ENCODE results near the gene NRG3.
"Not testable (repeated sequence)": the region's sequence is repeated elsewhere in the genome, so short reads cannot be mapped to it uniquely, and the experiment has no call there.

NRG3 gene

GRCh38 chr10:81961451-81962184 lies 86.6 kb downstream of the NRG3 start:
- DNase-seq (ENCODE audit: low read depth in 3 of 3) = no peak

DNA sequence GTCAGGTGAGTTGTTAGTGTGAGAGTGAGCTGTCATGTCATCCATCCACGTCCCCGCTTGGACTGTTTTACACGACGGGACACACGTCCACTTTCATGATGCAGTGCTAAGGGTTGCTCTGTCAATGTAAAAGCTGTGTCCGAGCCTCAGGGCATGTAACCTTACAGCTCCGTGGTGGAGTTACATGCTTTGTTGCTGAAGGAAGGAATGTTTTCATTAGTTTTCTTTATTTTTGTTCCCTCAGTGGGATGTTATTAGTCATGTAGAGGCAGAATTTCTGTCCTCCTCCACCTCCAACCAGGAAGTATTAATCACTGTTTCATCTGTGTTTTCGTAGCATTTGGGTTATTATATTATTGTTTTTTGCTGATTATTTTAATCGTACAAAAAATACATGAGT lies 88.6 kb downstream of the NRG3 start:
- no peak for DNase-seq (ENCODE audit: low read depth in 3 of 3)

DNA sequence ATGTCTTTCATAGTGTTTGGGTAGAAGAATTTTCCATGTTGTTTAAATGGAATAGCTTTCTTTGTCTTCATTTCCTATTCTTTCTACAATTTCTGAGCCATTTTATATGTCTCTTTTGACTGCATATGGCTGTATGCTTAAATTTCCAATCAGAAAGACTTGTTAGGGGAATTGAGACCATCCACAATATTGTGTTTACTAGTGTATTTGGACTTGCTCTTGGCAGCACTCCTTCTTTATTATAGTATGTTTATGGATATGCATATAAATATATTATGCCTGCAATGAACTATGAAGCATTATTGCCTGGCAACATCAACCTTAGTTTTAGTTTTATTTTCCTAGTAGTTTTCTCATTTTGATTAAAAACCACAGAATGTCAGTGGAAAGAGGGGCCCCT lies 92.7 kb downstream of the NRG3 start:
- no peak for DNase-seq (ENCODE audit: low read depth in 3 of 3)

GRCh38 chr10:81969136-81969535 lies 94.1 kb downstream of the NRG3 start:
- DNase-seq (ENCODE audit: low read depth in 3 of 3) = no peak

GRCh38 chr10:81978238-81978637 lies 103.2 kb downstream of the NRG3 start:
- DNase-seq (ENCODE audit: low read depth in 3 of 3) = no peak

DNA sequence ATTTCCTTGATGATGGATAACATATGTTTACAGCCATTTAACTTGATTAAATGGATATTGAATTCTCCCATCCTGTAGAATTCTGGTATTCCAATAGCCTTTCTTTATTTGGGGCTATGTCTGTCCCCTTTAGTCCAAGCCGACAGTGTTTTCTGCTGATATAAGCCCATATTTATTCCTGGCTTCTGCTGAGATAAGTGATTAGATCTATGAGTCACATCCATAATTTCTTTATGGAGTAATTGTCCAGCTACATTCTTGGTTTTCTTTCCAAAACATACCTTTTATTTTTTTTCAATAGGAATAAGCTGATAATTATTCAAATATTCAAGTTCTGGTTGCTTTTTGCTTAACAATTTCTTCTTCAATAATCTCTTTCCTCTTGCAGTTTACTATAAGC lies 106.7 kb downstream of the NRG3 start:
- no peak for DNase-seq (ENCODE audit: low read depth in 3 of 3)

GRCh38 chr10:81984428-81984827 lies 109.4 kb downstream of the NRG3 start:
- DNase-seq (ENCODE audit: low read depth in 3 of 3) = no peak

- DNase-seq (ENCODE audit: low read depth in 3 of 3) = no peak
Observed at GRCh38 chr10:81995254-81995653, 120.3 kb downstream of the NRG3 start.

GRCh38 chr10:81996927-81997326 lies 121.9 kb downstream of the NRG3 start:
- no peak for DNase-seq (ENCODE audit: low read depth in 3 of 3)

GRCh38 chr10:82020999-82021398 lies 146.0 kb downstream of the NRG3 start:
- DNase-seq (ENCODE audit: low read depth in 3 of 3) = no peak

GRCh38 chr10:82027711-82028110 lies 152.7 kb downstream of the NRG3 start:
- DNase-seq (ENCODE audit: low read depth in 3 of 3) = no peak

- DNase-seq (ENCODE audit: low read depth in 3 of 3) = no peak
Observed at GRCh38 chr10:82037076-82037475, 162.1 kb downstream of the NRG3 start.

DNA sequence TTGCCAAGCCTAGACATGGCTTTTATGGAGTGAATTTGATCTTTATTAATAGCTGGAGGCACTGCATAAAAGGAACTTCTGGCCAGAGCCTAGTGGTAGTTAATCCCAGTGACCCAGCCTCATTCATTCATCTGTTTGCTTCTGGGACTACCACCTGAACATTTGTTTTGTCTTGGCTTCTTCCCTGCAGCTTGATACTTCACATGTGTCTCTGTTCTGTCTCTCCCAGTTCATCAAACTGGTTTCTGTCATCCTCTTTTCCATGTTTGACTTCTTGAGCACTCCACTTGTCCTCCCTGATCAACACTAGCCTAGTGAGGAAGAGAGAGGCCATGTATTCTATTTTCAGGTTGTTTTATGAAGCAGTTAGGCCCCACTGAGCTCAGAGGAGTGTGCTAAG lies 163.6 kb downstream of the NRG3 start:
- no peak for DNase-seq (ENCODE audit: low read depth in 3 of 3)

GRCh38 chr10:82040336-82040735 lies 165.3 kb downstream of the NRG3 start:
- no peak for DNase-seq (ENCODE audit: low read depth in 3 of 3)

GRCh38 chr10:82041018-82041417 lies 166.0 kb downstream of the NRG3 start:
- no peak for DNase-seq (ENCODE audit: low read depth in 3 of 3)

DNA sequence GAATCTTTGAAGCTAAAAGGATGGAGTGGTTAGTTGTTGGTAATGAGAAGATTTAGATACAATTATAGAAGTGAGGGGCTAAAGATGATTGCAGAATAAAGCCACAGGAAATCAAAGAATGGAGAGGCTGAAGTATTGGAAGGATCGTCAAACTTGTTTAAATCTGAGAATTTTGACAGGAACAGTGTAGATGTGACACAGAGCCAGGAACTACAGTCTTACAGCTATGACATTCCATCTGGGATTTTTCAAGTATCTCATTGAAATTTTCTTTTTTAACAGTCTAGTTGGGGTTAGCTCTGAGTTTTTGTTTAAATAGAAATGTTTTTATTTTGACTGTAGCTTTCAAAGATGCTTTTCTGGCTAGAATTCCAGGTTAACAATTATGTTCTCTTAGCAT lies 181.4 kb downstream of the NRG3 start:
- no peak for DNase-seq (ENCODE audit: low read depth in 3 of 3)

DNA sequence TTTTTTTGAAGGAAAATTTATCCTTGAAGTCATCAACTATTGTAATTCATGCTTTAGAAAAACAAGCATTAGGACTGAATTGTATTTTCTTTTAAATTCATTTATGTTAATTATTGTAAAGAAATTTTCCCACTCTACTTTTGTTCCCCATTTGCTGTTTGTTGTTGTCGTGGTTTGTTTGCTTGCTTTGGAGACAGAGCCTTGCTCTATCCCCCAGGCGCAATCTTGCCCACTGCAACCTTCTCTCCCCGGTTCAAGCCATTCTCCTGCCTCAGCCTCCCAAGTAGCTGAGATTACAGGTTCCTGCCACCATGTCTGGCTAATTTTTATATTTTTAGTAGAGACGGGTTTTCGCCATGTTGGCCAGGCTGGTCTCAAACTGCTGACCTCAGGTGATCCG lies 192.2 kb downstream of the NRG3 start:
- DNase-seq (ENCODE audit: low read depth in 3 of 3) = not testable (repeated sequence)

GRCh38 chr10:82068501-82068900 lies 193.5 kb downstream of the NRG3 start:
- no peak for DNase-seq (ENCODE audit: low read depth in 3 of 3)

DNA sequence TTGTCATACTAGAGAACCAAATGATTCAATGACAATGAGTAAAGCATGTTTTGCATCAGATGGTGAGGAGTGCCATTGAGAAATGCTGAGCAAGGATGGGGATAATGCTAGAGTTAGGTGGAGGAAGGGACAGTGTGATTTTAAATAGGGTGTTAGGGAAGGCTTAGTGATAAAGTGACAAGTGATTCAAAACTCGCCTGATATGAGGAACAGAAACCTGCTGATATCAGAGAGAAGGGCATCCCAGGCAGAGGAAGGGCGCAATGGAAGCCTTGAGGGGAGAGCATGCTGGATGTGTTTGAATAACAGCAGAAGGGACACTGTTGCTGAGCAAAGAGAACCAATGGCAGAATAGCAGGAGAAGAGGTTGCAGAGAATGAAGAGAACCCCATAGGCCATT lies 196.2 kb downstream of the NRG3 start:
- DNase-seq (ENCODE audit: low read depth in 3 of 3) = no peak

DNA sequence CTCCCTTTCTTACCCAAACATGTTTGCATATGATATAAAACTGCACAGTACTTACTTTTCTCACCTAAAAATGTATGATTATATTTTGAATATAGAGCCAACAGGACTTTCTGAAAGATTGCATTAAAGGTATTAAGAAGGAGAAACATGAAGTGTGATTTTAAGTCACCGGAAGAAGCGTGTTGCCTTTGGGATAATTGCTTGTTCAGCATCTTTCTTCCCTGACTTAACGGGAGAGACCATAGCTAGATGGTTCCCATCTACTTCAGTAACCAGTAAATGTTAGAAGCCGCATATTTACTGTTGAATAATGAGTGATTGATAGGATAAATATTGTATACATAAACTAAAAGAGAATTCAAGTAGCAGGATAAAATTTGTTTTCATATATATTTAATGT lies 197.1 kb downstream of the NRG3 start:
- no peak for DNase-seq (ENCODE audit: low read depth in 3 of 3)

DNA sequence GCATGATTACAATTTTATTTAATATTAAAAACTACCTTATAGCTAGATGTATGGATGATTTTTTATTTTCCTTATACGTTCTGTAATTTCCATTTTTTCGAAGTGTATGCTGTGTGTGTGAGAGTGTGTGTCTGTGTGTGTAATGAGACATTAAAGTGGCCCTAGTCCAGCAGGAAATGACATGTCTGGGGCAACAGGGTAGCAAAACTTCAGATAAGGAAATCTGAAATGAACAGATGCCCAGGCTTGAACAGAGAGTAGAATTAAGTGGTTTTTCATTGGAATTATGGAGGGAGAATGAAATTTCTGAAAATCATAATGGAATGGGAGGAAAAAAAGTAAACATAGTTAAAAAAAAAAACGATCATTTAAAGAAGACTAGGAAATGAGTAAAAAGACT lies 200.6 kb downstream of the NRG3 start:
- no peak for DNase-seq (ENCODE audit: low read depth in 3 of 3)

DNA sequence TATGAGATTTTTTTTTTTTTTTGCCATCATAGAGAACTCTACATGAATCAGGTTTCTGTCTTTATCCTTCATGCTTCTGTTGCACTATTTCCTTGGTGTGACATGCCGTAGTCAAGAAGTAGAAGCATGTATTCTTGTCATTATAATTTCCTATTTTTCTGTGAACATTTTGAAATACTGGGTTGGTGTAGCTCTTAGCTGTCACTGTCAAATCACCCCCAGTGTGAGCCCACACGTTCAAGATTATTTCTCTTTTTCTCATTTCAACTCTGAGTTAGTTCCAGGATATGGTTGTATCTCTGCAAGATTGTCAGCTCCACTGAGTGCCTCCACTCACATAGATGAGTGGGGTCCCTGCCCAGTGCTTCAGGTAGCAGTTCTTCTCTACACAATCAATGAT lies 209.5 kb downstream of the NRG3 start:
- DNase-seq (ENCODE audit: low read depth in 3 of 3) = no peak

DNA sequence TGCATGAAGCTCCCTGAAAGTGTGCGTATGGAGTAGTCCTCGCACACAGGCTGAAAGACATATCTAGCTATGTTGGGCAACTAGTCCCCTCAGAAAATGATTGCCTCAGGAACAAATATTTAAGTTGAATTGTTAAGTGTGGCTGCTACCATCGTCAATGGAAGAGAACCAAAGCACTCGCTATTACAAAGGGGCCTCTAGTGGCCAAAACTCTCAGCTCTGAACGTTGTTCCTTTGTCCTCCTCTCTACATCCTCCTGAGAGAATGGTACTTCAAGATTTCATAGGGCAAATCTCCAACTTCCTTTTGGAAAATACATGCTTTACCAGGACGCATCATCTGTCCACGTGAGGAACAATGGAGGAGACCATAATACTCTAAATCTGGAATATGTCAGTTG lies 209.9 kb downstream of the NRG3 start:
- DNase-seq (ENCODE audit: low read depth in 3 of 3) = no peak

- no peak for DNase-seq (ENCODE audit: low read depth in 3 of 3)
Observed at GRCh38 chr10:82089327-82089726, 214.3 kb downstream of the NRG3 start.
